VCaP (cell line): Measurements from ENCODE around the gene CFTR.
A peak's percentile ranks its signal among the peaks of the same experiment; 100 is the strongest.

Source experiments
- H3K27ac ChIP-seq: fragments of 450-650 bp; 2 replicates; pipeline ENCODE4 v1.5.1; 2017
- TF ChIP-seq, protein P1 (sequence below): fragments of 450-650 bp; conservative IDR thresholded peaks from 2 replicates; pipeline ENCODE4 v1.5.1; 2017; ENCODE audit warnings: mild to moderate bottlenecking, moderate library complexity

CFTR gene

DNA sequence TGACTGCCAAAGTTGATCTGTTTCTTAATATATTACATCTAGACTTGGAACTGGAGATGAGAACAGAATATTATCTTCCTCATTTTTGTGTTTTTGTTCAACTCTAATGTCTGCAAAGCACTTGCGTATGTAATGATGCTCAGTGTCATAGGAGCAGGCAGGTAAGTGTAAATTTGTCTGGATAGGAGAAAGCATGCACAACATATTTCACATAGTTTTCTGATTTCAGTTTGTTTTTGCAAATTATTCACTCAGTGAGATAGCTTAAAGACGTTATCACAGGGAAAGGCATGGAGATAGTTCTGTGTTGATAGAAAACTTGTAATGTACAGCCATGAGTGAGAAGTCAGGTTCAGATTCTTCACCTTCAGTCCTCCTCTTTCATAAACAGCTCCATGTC, 84.8 kb downstream of the CFTR start:
- no peak overlapping the region for H3K27ac ChIP-seq
- TF ChIP-seq, protein P1, sequence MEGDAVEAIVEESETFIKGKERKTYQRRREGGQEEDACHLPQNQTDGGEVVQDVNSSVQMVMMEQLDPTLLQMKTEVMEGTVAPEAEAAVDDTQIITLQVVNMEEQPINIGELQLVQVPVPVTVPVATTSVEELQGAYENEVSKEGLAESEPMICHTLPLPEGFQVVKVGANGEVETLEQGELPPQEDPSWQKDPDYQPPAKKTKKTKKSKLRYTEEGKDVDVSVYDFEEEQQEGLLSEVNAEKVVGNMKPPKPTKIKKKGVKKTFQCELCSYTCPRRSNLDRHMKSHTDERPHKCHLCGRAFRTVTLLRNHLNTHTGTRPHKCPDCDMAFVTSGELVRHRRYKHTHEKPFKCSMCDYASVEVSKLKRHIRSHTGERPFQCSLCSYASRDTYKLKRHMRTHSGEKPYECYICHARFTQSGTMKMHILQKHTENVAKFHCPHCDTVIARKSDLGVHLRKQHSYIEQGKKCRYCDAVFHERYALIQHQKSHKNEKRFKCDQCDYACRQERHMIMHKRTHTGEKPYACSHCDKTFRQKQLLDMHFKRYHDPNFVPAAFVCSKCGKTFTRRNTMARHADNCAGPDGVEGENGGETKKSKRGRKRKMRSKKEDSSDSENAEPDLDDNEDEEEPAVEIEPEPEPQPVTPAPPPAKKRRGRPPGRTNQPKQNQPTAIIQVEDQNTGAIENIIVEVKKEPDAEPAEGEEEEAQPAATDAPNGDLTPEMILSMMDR = no peak

DNA sequence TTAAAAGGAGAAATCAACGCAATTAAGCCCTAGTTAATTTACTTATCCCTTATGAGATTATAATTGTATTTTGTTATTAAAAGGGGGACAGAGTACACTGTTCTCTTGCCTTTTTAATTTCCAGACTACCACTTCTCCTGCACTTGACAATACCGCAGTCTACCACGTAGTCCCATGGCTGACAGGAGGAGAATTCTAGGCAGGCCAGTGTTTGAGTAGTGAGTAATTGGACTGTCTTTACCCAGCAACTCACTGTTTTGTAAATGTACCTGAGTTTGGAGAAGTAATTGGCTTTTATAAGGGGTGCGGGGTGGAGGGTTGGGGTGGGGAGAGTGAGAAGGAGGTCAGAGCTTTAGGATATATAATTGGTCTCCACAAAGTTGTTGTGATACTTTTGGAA, 85.4 kb downstream of the CFTR start:
- TF ChIP-seq, protein P1 = no peak

DNA sequence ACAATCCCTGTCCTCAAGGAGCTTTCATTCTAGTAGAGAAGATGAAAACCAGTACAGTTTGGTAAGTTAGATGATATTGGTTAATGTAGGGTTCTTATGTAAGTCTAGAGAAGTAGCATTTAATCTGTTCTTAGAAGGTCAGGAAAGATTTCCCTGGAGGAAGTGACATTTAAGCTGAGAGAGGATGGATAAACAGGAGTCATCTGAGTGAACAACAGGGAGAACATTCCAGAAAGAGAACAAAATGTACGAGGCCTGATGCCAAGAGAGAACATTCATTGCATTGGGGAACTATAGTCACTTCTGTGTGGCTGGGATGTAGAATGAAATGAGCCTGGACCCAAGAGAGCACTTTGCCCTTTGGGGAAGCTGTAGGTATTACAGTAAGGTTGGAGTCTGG, 88.0 kb downstream of the CFTR start:
- H3K27ac ChIP-seq = no peak overlapping the region
- TF ChIP-seq, protein P1 = no peak

More for the DNA sequence above, 85.4 kb downstream of the CFTR start:
- H3K27ac ChIP-seq = no peak overlapping the region

DNA sequence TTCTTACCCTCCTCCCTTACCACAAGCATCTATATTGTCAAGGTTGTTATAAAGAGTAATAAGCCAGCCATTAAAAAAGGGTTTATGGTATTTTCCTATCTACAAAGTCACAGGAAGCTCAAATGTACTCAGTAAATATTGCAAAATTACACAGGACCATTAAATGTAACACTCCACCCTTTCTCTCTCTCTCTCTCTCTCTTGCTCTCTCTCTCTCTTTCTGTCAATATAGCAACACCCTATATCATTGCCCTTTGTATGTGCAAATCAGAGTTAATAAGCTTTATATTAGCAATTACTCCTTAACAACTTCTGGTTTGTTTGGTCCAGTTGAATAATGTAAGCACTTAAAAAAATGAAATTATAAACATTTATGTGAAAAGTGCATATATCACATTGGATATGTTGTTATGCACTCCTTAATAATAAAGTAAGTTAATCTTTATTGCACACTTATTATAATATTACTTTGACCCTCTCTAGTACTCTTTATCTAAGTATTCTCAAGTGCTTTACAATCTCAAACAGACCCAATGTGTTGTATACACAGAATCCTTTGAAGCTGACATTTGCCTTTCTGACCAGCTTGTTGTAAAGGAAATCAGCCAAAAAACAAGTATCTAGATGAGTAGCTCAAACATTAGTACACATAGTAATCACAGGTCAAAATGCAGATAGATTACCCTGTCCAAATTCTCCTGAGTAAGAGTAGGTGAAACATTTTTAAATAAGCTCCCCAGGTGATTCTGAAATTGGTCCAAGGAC, 93.2 kb downstream of the CFTR start:
- no peak overlapping the region; the same call in 1 of the 2 replicates for H3K27ac ChIP-seq
- TF ChIP-seq, protein P1 = no peak

DNA sequence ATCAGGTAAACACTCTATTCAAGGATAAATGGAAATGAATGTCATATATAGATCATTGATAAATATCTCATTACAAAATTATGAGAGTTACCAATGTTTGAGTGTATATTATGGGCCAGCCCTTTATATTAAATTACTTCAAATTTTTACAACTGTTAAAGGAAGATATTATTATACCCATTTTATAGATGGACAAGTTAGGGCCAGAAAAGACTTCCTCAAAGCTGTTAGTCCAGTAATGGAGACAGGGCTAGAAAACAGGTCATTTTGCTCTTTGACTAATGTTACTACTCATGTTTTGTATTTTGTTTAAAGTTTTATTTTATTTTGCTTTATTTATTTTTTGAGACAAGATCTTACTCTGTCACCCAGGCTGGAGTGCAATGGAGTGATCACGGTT, 101.6 kb downstream of the CFTR start:
- TF ChIP-seq, protein P1 = no peak
- H3K27ac ChIP-seq = no peak overlapping the region

DNA sequence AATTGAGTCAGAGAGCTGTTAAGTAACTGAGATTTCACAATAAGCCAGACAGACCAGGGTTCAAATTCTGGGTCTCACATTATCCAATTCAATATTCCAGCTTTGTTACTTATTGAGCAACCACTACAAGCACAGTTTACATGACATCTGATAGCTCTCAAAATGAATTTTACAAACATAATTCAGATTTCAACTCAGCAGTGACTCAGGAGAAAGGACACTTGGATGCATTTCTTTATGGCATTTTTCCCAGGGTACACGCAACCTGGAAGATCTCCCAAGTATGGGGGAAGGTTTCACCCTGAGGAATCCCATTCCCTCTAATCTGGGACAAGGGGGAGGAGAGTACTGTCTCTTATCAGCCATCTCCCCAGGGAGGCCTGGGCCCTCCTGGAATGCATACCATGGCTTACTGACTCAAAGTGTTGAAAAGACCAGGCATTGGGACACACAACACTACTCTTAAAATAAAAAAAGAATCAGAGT, 102.4 kb downstream of the CFTR start:
- H3K27ac ChIP-seq = no peak overlapping the region
- TF ChIP-seq, protein P1 = no peak

DNA sequence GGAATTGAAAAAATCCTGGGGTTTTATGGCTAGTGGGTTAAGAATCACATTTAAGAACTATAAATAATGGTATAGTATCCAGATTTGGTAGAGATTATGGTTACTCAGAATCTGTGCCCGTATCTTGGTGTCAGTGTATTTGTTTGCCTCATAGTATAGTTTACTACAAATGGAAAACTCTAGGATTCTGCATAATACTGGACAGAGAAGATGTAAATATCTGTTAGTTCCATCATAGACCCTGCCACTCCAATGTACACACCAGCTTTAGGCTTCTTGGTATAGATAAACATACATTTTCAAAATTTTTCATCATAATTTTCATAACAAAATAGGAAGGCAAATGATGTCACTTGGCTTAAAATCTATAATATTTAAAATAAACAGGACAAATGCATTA, 108.1 kb downstream of the CFTR start:
- H3K27ac ChIP-seq = peak overlapping the region; percentile 77

More for the DNA sequence above, 108.1 kb downstream of the CFTR start:
- TF ChIP-seq, protein P1 = no peak
